Suprapubic skin (tissue), 4 donors: ENCODE measurements around the gene KRT4.

Source experiments
- EP300 ChIP-seq: sonication (generic); formaldehyde crosslinking; IDR thresholded peaks from one replicate; pipeline ENCODE4 v1.6.1; 2017; ENCODE audit warnings: antibody characterized with exemption
- POLR2A ChIP-seq, 2 donors: fragments of 450-650 bp; IDR thresholded peaks; one replicate each; pipeline ENCODE4 v1.6.1; 2017; ENCODE audit warnings: antibody characterized with exemption in 2 of 2, mild to moderate bottlenecking in 2 of 2, moderate library complexity in 2 of 2
- POLR2AphosphoS5 ChIP-seq, 3 donors: sonication (generic); formaldehyde crosslinking; IDR thresholded peaks; one replicate each; pipeline ENCODE4 v1.6.1; 2017; ENCODE audit warnings: antibody characterized with exemption in 3 of 3
- TF ChIP-seq, protein P1 (sequence below), 2 donors: fragments of 200-600 bp in 1 of 2; fragments of 450-650 bp in 1 of 2; sonication (generic) in 1 of 2; IDR thresholded peaks; one replicate each; pipeline ENCODE4 v1.5.1; 2016 to 2019; ENCODE audit warnings: antibody characterized with exemption in 2 of 2, mild to moderate bottlenecking in 1 of 2, moderate library complexity in 1 of 2

DNA sequence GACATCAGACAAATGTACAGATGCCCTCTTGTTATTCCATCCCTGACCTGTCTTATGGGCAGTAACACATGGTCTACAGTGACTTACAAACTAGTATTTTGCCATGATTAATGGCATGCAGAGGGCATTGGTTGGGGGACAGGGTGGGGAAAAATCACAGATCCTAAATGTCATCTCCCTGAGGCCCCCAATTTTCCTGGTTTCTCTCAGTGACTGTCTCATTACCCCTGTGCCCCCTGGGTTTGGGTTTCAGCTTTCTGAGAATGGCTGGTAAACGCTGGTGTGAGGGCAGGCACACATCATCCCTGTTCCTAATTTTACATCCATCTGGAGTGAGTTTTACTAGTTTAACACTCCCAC, 46.9 kb downstream of the KRT4 start:
- TF ChIP-seq POLR2AphosphoS5 (IDR thresholded peaks at IDR 0.05) (no peak), EP300 (no peak), POLR2A (IDR thresholded peaks at IDR 0.05) (no peak)
- TF ChIP-seq, protein P1, sequence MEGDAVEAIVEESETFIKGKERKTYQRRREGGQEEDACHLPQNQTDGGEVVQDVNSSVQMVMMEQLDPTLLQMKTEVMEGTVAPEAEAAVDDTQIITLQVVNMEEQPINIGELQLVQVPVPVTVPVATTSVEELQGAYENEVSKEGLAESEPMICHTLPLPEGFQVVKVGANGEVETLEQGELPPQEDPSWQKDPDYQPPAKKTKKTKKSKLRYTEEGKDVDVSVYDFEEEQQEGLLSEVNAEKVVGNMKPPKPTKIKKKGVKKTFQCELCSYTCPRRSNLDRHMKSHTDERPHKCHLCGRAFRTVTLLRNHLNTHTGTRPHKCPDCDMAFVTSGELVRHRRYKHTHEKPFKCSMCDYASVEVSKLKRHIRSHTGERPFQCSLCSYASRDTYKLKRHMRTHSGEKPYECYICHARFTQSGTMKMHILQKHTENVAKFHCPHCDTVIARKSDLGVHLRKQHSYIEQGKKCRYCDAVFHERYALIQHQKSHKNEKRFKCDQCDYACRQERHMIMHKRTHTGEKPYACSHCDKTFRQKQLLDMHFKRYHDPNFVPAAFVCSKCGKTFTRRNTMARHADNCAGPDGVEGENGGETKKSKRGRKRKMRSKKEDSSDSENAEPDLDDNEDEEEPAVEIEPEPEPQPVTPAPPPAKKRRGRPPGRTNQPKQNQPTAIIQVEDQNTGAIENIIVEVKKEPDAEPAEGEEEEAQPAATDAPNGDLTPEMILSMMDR (IDR thresholded peaks at IDR 0.05): no peak
